GM23338 (cell line): ENCODE results near the gene TNFRSF6B. TPM values are rescaled to one million over a fixed set of nuclear protein-coding genes. Genes with fewer than 3 reads are reported as not detected.

Experiments
- ATAC-seq: fragments of 200-7000 bp; cut with Tn5 transposase; 3 replicates; pipeline ENCODE4 v1.9.1; 2020
- DNase-seq: peaks from one replicate; pipeline ENCODE4 v3.0.0-alpha.2; 2015; ENCODE audit warnings: low spot score
- H2AFZ ChIP-seq: fragments of 200-600 bp; sonication (generic); 2 replicates; pipeline ENCODE4 v1.8.0; 2016; ENCODE audit warnings: antibody characterized with exemption, mild to moderate bottlenecking, moderate library complexity
- H3F3A ChIP-seq: fragments of 200-600 bp; sonication (generic); replicated peaks from 2 replicates; pipeline ENCODE4 v1.8.0; 2017; ENCODE audit warnings: antibody characterized with exemption, mixed run types, low read depth
- H3K27ac ChIP-seq: fragments of 200-600 bp; sonication (generic); 2 replicates; pipeline ENCODE4 v1.6.1; 2016; ENCODE audit warnings: low read depth
- H3K27me3 ChIP-seq: fragments of 200-600 bp; sonication (generic); 2 replicates; pipeline ENCODE4 v1.8.0; 2016; ENCODE audit warnings: mild to moderate bottlenecking, mixed run types, moderate library complexity; ENCODE audit not compliant: insufficient read depth
- H3K36me3 ChIP-seq: fragments of 200-600 bp; sonication (generic); 2 replicates; pipeline ENCODE4 v1.8.0; 2016; ENCODE audit warnings: mild to moderate bottlenecking; ENCODE audit not compliant: insufficient read depth
- H3K4me1 ChIP-seq: fragments of 200-600 bp; sonication (generic); 2 replicates; pipeline ENCODE4 v1.8.0; 2016; ENCODE audit warnings: mild to moderate bottlenecking, moderate library complexity; ENCODE audit not compliant: insufficient read depth
- H3K4me2 ChIP-seq: fragments of 200-600 bp; sonication (generic); 2 replicates; pipeline ENCODE4 v1.7.1; 2017; ENCODE audit warnings: mixed run types
- H3K4me3 ChIP-seq: fragments of 200-600 bp; sonication (generic); 2 replicates; pipeline ENCODE4 v1.6.1; 2016; ENCODE audit warnings: mixed run types
- H3K79me2 ChIP-seq: fragments of 200-600 bp; sonication (generic); replicated peaks from 2 replicates; pipeline ENCODE4 v1.8.0; 2017; ENCODE audit warnings: mild to moderate bottlenecking; ENCODE audit not compliant: insufficient read depth
- H3K9me2 ChIP-seq: fragments of 200-600 bp; sonication (generic); 2 replicates; pipeline ENCODE4 v1.8.0; 2017; ENCODE audit not compliant: insufficient read depth
- H4K20me1 ChIP-seq: fragments of 200-600 bp; sonication (generic); replicated peaks from 2 replicates; pipeline ENCODE4 v1.8.0; 2017; ENCODE audit warnings: mild to moderate bottlenecking; ENCODE audit not compliant: insufficient read depth
- H3K27ac Mint-ChIP-seq: 2 replicates; pipeline ENCODE4 v1.8.0; 2020; ENCODE audit warnings: inconsistent platforms, mild to moderate bottlenecking, moderate library complexity, mixed read lengths
- H3K27me3 Mint-ChIP-seq: 3 replicates; pipeline ENCODE4 v1.8.0; 2022; ENCODE audit warnings: low read depth, mild to moderate bottlenecking, moderate library complexity, mixed read lengths, inconsistent platforms; ENCODE audit not compliant: insufficient read depth, poor library complexity
- H3K36me3 Mint-ChIP-seq: 3 replicates; pipeline ENCODE4 v1.8.0; 2021; ENCODE audit warnings: low read depth, mild to moderate bottlenecking, inconsistent platforms, moderate library complexity, mixed read lengths
- H3K4me1 Mint-ChIP-seq: 3 replicates; pipeline ENCODE4 v1.8.0; 2020; ENCODE audit warnings: mild to moderate bottlenecking, inconsistent platforms, mixed read lengths
- H3K4me3 Mint-ChIP-seq: 3 replicates; pipeline ENCODE4 v1.8.0; 2021; ENCODE audit warnings: moderate library complexity, mild to moderate bottlenecking, inconsistent platforms, mixed read lengths
- H3K9me3 Mint-ChIP-seq: 3 replicates; pipeline ENCODE4 v1.8.0; 2020; ENCODE audit warnings: moderate library complexity, mild to moderate bottlenecking, inconsistent platforms, mixed read lengths
- EZH2 ChIP-seq: fragments of 200-600 bp; sonication (generic); IDR thresholded peaks from one replicate; pipeline ENCODE4 v1.8.0; 2017; ENCODE audit warnings: antibody characterized with exemption, mild to moderate bottlenecking, low read depth; ENCODE audit not compliant: unreplicated experiment
- polyA plus RNA-seq: library from polyadenylated mRNA; unstranded; fragments of >200 nt; fragmentation: Nextera tagmentation; extraction: Ambion mirVana; gene quantifications from 2 replicates; pipeline ENCODE4 v1.2.1, GENCODE V29; 2016
- total RNA-seq: library from RNA; depleted of rRNA; stranded (reverse); fragments of >200 nt; shearing (Covaris generic); gene quantifications from 2 replicates; pipeline ENCODE4 v1.2.3, GENCODE V29; 2014
- TF ChIP-seq, protein P1 (sequence below): fragments of 250-450 bp; sonication (Bioruptor Pico); IDR thresholded peaks from 2 replicates; pipeline ENCODE4 v1.5.0; 2020; ENCODE audit warnings: mild to moderate bottlenecking, moderate library complexity
- TF ChIP-seq, protein P2 (sequence below): IDR thresholded peaks from 2 replicates; pipeline ENCODE4 v1.6.1; 2016; ENCODE audit warnings: antibody characterized with exemption

Gene TNFRSF6B
- total and polyA plus RNA-seq, 2 experiments from 2014 or later: 0.28 TPM; not detected in 1

DNA sequence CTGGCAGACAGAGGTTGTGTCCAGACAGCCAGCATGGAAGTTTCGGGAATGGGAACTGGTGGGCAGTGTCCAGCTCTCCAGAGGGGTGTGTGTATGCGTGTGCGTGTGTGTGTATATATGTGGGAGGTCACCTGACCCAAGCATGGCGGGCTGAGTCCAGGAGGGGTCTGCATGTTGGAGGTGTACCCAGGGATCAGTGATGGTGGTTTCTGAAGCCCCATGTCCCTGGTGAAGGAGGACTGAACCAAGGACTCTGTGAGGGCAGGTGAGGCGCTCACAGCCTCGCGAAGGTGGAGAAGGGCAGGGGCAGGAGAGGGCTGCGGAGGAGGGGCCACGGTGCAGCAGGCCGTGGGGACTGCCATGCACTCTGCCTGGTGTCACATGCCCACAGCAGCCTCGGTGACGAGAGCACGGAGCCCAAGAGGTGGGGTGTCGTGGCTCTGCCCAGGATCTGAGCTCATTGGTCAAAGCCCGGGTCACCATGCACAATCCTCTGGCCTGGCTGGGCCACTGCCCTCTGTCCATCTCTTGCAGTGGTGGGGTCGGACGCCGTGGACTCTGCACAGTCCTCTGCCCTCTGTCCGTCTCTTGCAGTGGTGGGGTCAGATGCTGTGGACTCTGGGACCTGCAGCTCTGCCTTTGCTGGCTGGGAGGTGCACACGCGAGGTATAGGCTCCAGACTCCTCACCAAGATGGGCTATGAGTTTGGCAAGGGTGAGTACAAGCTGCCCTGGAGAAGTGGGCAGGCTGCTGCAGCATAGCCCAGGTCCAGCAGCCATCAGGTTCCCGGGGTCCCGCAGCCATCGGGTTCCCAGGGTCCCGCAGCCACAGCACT lies 37.9 kb downstream of the TNFRSF6B start (continued):
- TF ChIP-seq, protein P1, sequence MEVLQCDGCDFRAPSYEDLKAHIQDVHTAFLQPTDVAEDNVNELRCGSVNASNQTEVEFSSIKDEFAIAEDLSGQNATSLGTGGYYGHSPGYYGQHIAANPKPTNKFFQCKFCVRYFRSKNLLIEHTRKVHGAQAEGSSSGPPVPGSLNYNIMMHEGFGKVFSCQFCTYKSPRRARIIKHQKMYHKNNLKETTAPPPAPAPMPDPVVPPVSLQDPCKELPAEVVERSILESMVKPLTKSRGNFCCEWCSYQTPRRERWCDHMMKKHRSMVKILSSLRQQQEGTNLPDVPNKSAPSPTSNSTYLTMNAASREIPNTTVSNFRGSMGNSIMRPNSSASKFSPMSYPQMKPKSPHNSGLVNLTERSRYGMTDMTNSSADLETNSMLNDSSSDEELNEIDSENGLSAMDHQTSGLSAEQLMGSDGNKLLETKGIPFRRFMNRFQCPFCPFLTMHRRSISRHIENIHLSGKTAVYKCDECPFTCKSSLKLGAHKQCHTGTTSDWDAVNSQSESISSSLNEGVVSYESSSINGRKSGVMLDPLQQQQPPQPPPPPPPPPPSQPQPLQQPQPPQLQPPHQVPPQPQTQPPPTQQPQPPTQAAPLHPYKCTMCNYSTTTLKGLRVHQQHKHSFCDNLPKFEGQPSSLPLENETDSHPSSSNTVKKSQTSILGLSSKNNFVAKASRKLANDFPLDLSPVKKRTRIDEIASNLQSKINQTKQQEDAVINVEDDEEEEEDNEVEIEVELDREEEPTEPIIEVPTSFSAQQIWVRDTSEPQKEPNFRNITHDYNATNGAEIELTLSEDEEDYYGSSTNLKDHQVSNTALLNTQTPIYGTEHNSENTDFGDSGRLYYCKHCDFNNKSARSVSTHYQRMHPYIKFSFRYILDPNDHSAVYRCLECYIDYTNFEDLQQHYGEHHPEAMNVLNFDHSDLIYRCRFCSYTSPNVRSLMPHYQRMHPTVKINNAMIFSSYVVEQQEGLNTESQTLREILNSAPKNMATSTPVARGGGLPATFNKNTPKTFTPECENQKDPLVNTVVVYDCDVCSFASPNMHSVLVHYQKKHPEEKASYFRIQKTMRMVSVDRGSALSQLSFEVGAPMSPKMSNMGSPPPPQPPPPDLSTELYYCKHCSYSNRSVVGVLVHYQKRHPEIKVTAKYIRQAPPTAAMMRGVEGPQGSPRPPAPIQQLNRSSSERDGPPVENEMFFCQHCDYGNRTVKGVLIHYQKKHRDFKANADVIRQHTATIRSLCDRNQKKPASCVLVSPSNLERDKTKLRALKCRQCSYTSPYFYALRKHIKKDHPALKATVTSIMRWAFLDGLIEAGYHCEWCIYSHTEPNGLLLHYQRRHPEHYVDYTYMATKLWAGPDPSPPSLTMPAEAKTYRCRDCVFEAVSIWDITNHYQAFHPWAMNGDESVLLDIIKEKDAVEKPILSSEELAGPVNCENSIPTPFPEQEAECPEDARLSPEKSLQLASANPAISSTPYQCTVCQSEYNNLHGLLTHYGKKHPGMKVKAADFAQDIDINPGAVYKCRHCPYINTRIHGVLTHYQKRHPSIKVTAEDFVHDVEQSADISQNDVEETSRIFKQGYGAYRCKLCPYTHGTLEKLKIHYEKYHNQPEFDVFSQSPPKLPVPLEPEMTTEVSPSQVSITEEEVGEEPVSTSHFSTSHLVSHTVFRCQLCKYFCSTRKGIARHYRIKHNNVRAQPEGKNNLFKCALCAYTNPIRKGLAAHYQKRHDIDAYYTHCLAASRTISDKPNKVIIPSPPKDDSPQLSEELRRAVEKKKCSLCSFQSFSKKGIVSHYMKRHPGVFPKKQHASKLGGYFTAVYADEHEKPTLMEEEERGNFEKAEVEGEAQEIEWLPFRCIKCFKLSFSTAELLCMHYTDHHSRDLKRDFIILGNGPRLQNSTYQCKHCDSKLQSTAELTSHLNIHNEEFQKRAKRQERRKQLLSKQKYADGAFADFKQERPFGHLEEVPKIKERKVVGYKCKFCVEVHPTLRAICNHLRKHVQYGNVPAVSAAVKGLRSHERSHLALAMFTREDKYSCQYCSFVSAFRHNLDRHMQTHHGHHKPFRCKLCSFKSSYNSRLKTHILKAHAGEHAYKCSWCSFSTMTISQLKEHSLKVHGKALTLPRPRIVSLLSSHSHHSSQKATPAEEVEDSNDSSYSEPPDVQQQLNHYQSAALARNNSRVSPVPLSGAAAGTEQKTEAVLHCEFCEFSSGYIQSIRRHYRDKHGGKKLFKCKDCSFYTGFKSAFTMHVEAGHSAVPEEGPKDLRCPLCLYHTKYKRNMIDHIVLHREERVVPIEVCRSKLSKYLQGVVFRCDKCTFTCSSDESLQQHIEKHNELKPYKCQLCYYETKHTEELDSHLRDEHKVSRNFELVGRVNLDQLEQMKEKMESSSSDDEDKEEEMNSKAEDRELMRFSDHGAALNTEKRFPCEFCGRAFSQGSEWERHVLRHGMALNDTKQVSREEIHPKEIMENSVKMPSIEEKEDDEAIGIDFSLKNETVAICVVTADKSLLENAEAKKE (CRISPR knock-in tag): no peak
- TF ChIP-seq EZH2: no peak

DNA sequence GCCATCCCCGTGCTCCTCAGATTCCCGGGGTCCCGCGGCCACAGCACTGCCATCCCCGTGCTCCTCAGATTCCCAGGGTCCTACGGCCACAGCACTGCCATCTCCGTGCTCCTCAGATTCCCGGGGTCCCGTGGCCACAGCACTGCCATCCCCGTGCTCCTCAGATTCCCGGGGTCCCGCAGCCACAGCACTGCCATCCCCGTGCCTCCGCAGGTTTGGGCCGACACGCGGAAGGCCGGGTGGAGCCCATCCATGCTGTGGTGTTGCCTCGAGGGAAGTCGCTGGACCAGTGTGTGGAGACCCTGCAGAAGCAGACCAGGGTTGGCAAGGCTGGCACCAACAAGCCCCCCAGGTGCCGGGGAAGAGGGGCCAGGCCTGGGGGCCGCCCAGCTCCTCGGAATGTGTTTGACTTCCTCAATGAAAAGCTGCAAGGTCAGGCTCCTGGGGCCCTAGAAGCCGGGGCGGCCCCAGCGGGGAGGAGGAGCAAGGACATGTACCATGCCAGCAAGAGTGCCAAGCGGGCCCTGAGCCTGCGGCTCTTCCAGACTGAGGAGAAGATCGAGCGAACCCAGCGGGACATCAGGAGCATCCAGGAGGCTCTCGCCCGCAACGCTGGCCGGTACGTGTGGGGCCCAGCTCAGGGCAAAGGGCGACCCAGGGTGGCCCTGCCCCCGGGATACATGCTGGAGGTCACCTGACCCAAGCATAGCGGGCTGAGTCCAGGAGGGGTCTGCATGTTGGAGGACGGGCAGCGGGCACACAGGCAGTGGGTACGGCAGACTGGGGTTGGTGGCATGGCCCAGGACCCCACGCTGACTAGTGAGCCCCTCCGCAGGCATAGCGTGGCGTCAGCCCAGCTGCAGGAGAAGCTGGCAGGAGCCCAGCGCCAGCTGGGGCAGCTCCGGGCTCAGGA lies 38.8 kb downstream of the TNFRSF6B start:
- ATAC-seq (no peak), DNase-seq (no peak)
- Histone ChIP-seq H3K36me3 (no peaks in the 10 kb centered on the region), H3K27ac (no peak overlapping the region), H2AFZ (no peak overlapping the region), H3F3A (peaks cover 12% of the 10 kb centered on the region), H3K4me3 (no peak overlapping the region), H3K4me2 (no peak overlapping the region), H3K27me3 (peaks cover 6% of the 10 kb centered on the region), H3K9me2 (0 out of 2 replicates have a peak, but pooled peaks cover 5% of the 10 kb centered on the region), H4K20me1 (no peaks in the 10 kb centered on the region), H3K79me2 (no peaks in the 10 kb centered on the region), H3K4me1 (no peaks in the 10 kb centered on the region; the same call in 1 of the 2 replicates)
- H3K36me3 Mint-ChIP-seq: peaks cover 10% of the 10 kb centered on the region
- H3K27me3 Mint-ChIP-seq: peaks cover 14% of the 10 kb centered on the region
- TF ChIP-seq EZH2: no peak
- TF ChIP-seq, protein P1 (CRISPR knock-in tag): no peak
- TF ChIP-seq, protein P2, sequence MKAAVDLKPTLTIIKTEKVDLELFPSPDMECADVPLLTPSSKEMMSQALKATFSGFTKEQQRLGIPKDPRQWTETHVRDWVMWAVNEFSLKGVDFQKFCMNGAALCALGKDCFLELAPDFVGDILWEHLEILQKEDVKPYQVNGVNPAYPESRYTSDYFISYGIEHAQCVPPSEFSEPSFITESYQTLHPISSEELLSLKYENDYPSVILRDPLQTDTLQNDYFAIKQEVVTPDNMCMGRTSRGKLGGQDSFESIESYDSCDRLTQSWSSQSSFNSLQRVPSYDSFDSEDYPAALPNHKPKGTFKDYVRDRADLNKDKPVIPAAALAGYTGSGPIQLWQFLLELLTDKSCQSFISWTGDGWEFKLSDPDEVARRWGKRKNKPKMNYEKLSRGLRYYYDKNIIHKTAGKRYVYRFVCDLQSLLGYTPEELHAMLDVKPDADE: no peak
- H3K4me3 Mint-ChIP-seq: no peak overlapping the region
- no peak overlapping the region for H3K27ac Mint-ChIP-seq
- H3K9me3 Mint-ChIP-seq: no peaks in the 10 kb centered on the region; the same call in 2 of the 3 replicates
- no peaks in the 10 kb centered on the region for H3K4me1 Mint-ChIP-seq
